Activated CD4-positive, alpha-beta memory T cell treated with anti-CD3 and anti-CD28 coated beads for 36 hours (primary cell): ENCODE results near the gene MLXIP. TPM values are rescaled to one million over a fixed set of nuclear protein-coding genes. Genes with fewer than 3 reads are reported as not detected.

Experiments used
- CTCF ChIA-PET: fragments of 350-600 bp; sonication (Branson Sonifier 250); formaldehyde crosslinking; loops from one replicate; lab custom pipeline; 2021; ENCODE audit warnings: antibody characterized with exemption, inconsistent platforms; lab: Charles Lee
- POLR2A ChIA-PET: fragments of 350-600 bp; sonication (Branson Sonifier 250); formaldehyde crosslinking; loops from one replicate; lab custom pipeline; 2021; ENCODE audit warnings: antibody characterized with exemption; lab: Charles Lee
- DNase-seq: peaks from one replicate; pipeline ENCODE4 v3.0.0-alpha.2; 2020
- H3K27ac Mint-ChIP-seq: one replicate; pipeline ENCODE4 v1.8.0; 2021; ENCODE audit warnings: mixed read lengths
- H3K27me3 Mint-ChIP-seq: one replicate; pipeline ENCODE4 v1.8.0; 2021; ENCODE audit warnings: mixed read lengths
- H3K36me3 Mint-ChIP-seq: one replicate; pipeline ENCODE4 v1.8.0; 2021; ENCODE audit warnings: mixed read lengths
- H3K4me1 Mint-ChIP-seq: one replicate; pipeline ENCODE4 v1.8.0; 2021; ENCODE audit warnings: low read depth, mixed read lengths
- H3K4me3 Mint-ChIP-seq: one replicate; pipeline ENCODE4 v1.8.0; 2021; ENCODE audit warnings: mild to moderate bottlenecking, mixed read lengths
- H3K9me3 Mint-ChIP-seq: one replicate; pipeline ENCODE4 v1.8.0; 2021; ENCODE audit warnings: mixed read lengths
- intact Hi-C: fragments of 100-400 bp; cut with micrococcal nuclease; formaldehyde crosslinking; loops from one replicate; pipeline ENCODE4 v1.15.1; 2023
- total RNA-seq, 2 experiments: library from RNA; stranded (reverse); gene quantifications; one replicate each; pipeline ENCODE4 v1.2.3, GENCODE V29; 2021

The MLXIP gene
- total RNA-seq, 2 experiments from 2014 or later = 17.5 to 19.6 TPM

- no peaks in the 10 kb centered on the region for H3K9me3 Mint-ChIP-seq
Observed at GRCh38 chr12:122123051-122123760, 44.6 kb downstream of the MLXIP start.

DNA sequence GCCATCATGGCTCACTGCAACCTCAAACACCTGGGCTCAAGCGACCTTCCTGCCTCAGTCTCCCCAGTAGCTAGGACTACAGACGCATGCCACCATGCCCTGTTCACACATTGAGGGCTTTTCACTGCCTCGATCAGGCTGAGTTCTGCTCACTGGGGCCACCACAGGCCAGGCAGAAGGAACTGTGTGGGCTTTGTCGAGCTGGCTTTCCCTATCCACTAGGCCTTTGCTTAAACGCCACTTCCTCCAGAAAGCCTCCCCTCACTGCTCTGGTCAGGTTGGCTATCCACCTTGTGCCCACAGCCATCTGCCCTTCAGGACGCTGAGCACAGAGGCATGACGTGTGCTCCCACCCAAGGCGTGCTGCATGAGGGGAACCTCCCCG is 45.2 kb downstream of the MLXIP start:
- POLR2A ChIA-PET = no interaction called here
- no peaks in the 10 kb centered on the region for H3K9me3 Mint-ChIP-seq

More at GRCh38 chr12:122123051-122123760, 44.6 kb downstream of the MLXIP start:
- Mint-ChIP-seq H3K4me3 (no peak overlapping the region), H3K4me1 (peaks cover 25% of the 10 kb centered on the region), H3K27ac (no peak overlapping the region), H3K27me3 (no peaks in the 10 kb centered on the region), H3K36me3 (peaks cover 2% of the 10 kb centered on the region)
- intact Hi-C loops = loop anchor here (1.0 to 5.0 kb wide), 2 partner anchors 41 to 69 kb away; no protein-coding TSS in a partner anchor
- ChIA-PET CTCF (interaction anchor here (0.6 to 6.9 kb wide), 36 partner anchors 7 to 329 kb away, joined by 3 to 159 read pairs (median 4); partner anchors contain the start of genes CFAP251 and RHOF), POLR2A (no interaction called here)
- DNase-seq = peak; percentile 79

GRCh38 chr12:122124370-122124769 is 45.8 kb downstream of the MLXIP start:
- intact Hi-C loops = loop anchor here (5.0 kb wide), 1 partner anchor 42 kb away; no protein-coding TSS in a partner anchor
- ChIA-PET POLR2A (no interaction called here), CTCF (interaction anchor here (0.6 to 6.9 kb wide), 11 partner anchors 17 to 111 kb away, joined by 3 to 159 read pairs (median 15); no protein-coding TSS in a partner anchor)
- H3K9me3 Mint-ChIP-seq = no peaks in the 10 kb centered on the region
- H3K4me1 Mint-ChIP-seq = peaks cover 25% of the 10 kb centered on the region
- H3K4me3 Mint-ChIP-seq = no peak overlapping the region
- DNase-seq = no peak
- no peak overlapping the region for H3K27ac Mint-ChIP-seq
- no peaks in the 10 kb centered on the region for H3K27me3 Mint-ChIP-seq
- peaks cover 4% of the 10 kb centered on the region for H3K36me3 Mint-ChIP-seq

More for the DNA sequence above, 45.2 kb downstream of the MLXIP start:
- Mint-ChIP-seq H3K4me1 (peaks cover 25% of the 10 kb centered on the region), H3K4me3 (no peak overlapping the region), H3K27ac (no peak overlapping the region), H3K27me3 (no peaks in the 10 kb centered on the region), H3K36me3 (peaks cover 4% of the 10 kb centered on the region)
- intact Hi-C loops = loop anchor here (1.0 to 5.0 kb wide), 2 partner anchors 41 to 69 kb away; no protein-coding TSS in a partner anchor
- DNase-seq = no peak
- CTCF ChIA-PET = interaction anchor here (0.6 to 6.9 kb wide), 29 partner anchors 9 to 247 kb away, joined by 3 to 159 read pairs (median 4); no protein-coding TSS in a partner anchor

GRCh38 chr12:122125452-122126341 is 47.1 kb downstream of the MLXIP start:
- no peak overlapping the region for H3K27ac Mint-ChIP-seq

GRCh38 chr12:122126342-122126635 is 47.7 kb downstream of the MLXIP start:
- Mint-ChIP-seq H3K4me1 (peaks cover 22% of the 10 kb centered on the region), H3K9me3 (no peaks in the 10 kb centered on the region), H3K27ac (no peak overlapping the region), H3K4me3 (no peak overlapping the region), H3K27me3 (no peaks in the 10 kb centered on the region), H3K36me3 (peaks cover 7% of the 10 kb centered on the region)
- ChIA-PET POLR2A (no interaction called here), CTCF (interaction anchor here (6.9 kb wide), 1 partner anchor 71 kb away, joined by 159 read pairs; no protein-coding TSS in a partner anchor)
- intact Hi-C loops = no loop called here
- no peak for DNase-seq

More at GRCh38 chr12:122125452-122126341, 47.1 kb downstream of the MLXIP start:
- Mint-ChIP-seq H3K4me3 (no peak overlapping the region), H3K27me3 (no peaks in the 10 kb centered on the region), H3K9me3 (no peaks in the 10 kb centered on the region), H3K36me3 (peaks cover 7% of the 10 kb centered on the region), H3K4me1 (peaks cover 22% of the 10 kb centered on the region)
- intact Hi-C loops = no loop called here
- no peak for DNase-seq
- CTCF ChIA-PET = interaction anchor here (2.9 to 6.9 kb wide), 3 partner anchors 63 to 77 kb away, joined by 17 to 159 read pairs (median 61); no protein-coding TSS in a partner anchor
- POLR2A ChIA-PET = no interaction called here

- Mint-ChIP-seq H3K9me3 (no peaks in the 10 kb centered on the region), H3K27ac (no peak overlapping the region), H3K4me1 (peaks cover 16% of the 10 kb centered on the region), H3K36me3 (peaks cover 7% of the 10 kb centered on the region), H3K27me3 (no peaks in the 10 kb centered on the region), H3K4me3 (no peak overlapping the region)
- POLR2A ChIA-PET = no interaction called here
- DNase-seq = no peak
- CTCF ChIA-PET = interaction anchor here (6.9 kb wide), 1 partner anchor 71 kb away, joined by 159 read pairs; no protein-coding TSS in a partner anchor
- intact Hi-C loops = no loop called here
Observed at GRCh38 chr12:122126713-122127597, 48.4 kb downstream of the MLXIP start.

DNA sequence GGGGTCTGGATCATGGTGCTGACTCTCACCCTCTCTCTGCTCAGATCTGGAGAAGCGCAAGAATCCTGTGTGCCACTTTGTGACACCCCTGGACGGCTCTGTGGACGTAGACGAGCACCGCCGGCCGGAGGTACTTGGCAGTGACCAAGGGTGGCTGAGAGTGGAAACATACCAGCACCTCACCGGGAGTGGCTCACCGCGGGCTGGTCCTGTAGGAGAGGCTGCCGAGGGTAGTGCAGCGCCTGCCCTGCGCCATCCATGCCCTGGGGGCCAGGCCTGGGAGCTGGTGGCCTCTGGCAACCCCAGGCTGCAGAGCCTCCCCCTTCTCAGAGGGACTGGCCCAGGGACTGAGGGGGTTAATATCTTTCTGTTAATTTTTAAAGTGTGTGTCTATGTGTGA is 49.3 kb downstream of the MLXIP start:
- Mint-ChIP-seq H3K4me1 (peaks cover 12% of the 10 kb centered on the region), H3K27ac (no peak overlapping the region), H3K27me3 (no peaks in the 10 kb centered on the region), H3K36me3 (peaks cover 7% of the 10 kb centered on the region), H3K4me3 (no peak overlapping the region), H3K9me3 (no peaks in the 10 kb centered on the region)
- ChIA-PET CTCF (interaction anchor here (0.7 to 6.0 kb wide), 2 partner anchors 59 to 64 kb away, joined by 3 to 71 read pairs; no protein-coding TSS in a partner anchor), POLR2A (no interaction called here)
- no peak for DNase-seq
- intact Hi-C loops = no loop called here

- DNase-seq = no peak
- Mint-ChIP-seq H3K27ac (no peak overlapping the region), H3K4me1 (peaks cover 5% of the 10 kb centered on the region), H3K36me3 (peaks cover 7% of the 10 kb centered on the region), H3K4me3 (no peak overlapping the region), H3K27me3 (no peaks in the 10 kb centered on the region), H3K9me3 (no peaks in the 10 kb centered on the region)
- ChIA-PET CTCF (interaction anchor here (0.7 to 6.0 kb wide), 3 partner anchors 59 to 74 kb away, joined by 3 to 71 read pairs (median 26); no protein-coding TSS in a partner anchor), POLR2A (interaction anchor here (0.6 kb wide), 1 partner anchor 438 kb away, joined by 3 read pairs; no protein-coding TSS in a partner anchor)
- intact Hi-C loops = no loop called here
Observed at GRCh38 chr12:122128481-122128880, 49.9 kb downstream of the MLXIP start.

DNA sequence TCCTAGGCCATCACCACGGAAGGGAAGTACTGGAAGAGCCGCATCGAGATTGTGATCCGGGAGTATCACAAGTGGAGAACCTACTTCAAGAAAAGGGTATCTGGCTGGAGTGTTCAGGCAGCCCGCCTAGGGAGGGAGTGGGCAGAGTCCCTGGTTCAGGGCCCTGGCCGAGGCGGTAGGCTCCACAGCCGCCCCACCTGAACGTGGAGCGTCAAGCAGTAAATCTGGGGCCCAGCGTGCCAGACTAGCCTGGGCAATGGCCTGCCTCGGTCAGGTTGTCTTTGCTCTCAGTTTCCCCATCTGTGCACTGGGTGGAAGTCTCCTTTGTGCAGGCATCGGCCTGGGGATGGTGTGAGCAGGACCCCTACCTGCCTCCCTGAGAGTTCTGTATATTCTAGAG is 50.6 kb downstream of the MLXIP start:
- Mint-ChIP-seq H3K27me3 (no peaks in the 10 kb centered on the region), H3K27ac (no peak overlapping the region), H3K9me3 (no peaks in the 10 kb centered on the region), H3K4me3 (no peak overlapping the region), H3K4me1 (peaks cover 2% of the 10 kb centered on the region), H3K36me3 (peaks cover 11% of the 10 kb centered on the region)
- intact Hi-C loops = no loop called here
- POLR2A ChIA-PET = interaction anchor here (0.6 kb wide), 1 partner anchor 438 kb away, joined by 3 read pairs; no protein-coding TSS in a partner anchor
- DNase-seq = no peak
- CTCF ChIA-PET = interaction anchor here (4.9 to 6.0 kb wide), 2 partner anchors 63 to 74 kb away, joined by 26 to 71 read pairs; no protein-coding TSS in a partner anchor

GRCh38 chr12:122130150-122130549 is 51.6 kb downstream of the MLXIP start:
- POLR2A ChIA-PET = no interaction called here
- Mint-ChIP-seq H3K4me3 (no peak overlapping the region), H3K4me1 (peaks cover 2% of the 10 kb centered on the region), H3K27ac (no peak overlapping the region), H3K36me3 (peaks cover 13% of the 10 kb centered on the region), H3K9me3 (no peaks in the 10 kb centered on the region), H3K27me3 (no peaks in the 10 kb centered on the region)
- intact Hi-C loops = loop anchor here (5.0 kb wide), 1 partner anchor 227 kb away; no protein-coding TSS in a partner anchor
- CTCF ChIA-PET = interaction anchor here (1.0 to 6.0 kb wide), 9 partner anchors 8 to 84 kb away, joined by 3 to 71 read pairs (median 4); no protein-coding TSS in a partner anchor
- no peak for DNase-seq
